HS-5 (cell line): ENCODE measurements around the gene SYTL5.

Experiments
- DNase-seq: peaks from one replicate; pipeline ENCODE4 v3.0.0-alpha.2; 2012; ENCODE audit warnings: low read depth

SYTL5 gene

GRCh38 chrX:38028300-38028699 lies 21.9 kb downstream of the SYTL5 start:
- no peak for DNase-seq

- no peak for DNase-seq
Measured at GRCh38 chrX:38036466-38036865, 30.1 kb downstream of the SYTL5 start.

- DNase-seq, result no peak
Measured at GRCh38 chrX:38038501-38038900, 32.1 kb downstream of the SYTL5 start.

GRCh38 chrX:38041237-38041636 lies 34.9 kb downstream of the SYTL5 start:
- DNase-seq, result no peak

- DNase-seq, result no peak
Measured at GRCh38 chrX:38044701-38045100, 38.3 kb downstream of the SYTL5 start.

GRCh38 chrX:38045538-38046096 lies 39.3 kb downstream of the SYTL5 start:
- DNase-seq, result no peak

- DNase-seq, result no peak
Measured at GRCh38 chrX:38048886-38049285, 42.5 kb downstream of the SYTL5 start.

GRCh38 chrX:38050806-38051205 lies 44.5 kb downstream of the SYTL5 start:
- DNase-seq, result no peak

- DNase-seq, result peak; percentile 72
Measured at GRCh38 chrX:38052096-38052495, 45.7 kb downstream of the SYTL5 start.

- no peak for DNase-seq
Measured at GRCh38 chrX:38055170-38055847, 49.0 kb downstream of the SYTL5 start.

- no peak for DNase-seq
Measured at GRCh38 chrX:38060331-38060878, 54.1 kb downstream of the SYTL5 start.

GRCh38 chrX:38061335-38061734 lies 55.0 kb downstream of the SYTL5 start:
- no peak for DNase-seq

- no peak for DNase-seq
Measured at GRCh38 chrX:38066934-38067333, 60.6 kb downstream of the SYTL5 start.

- no peak for DNase-seq
Measured at GRCh38 chrX:38069273-38069672, 62.9 kb downstream of the SYTL5 start.

GRCh38 chrX:38069991-38070390 lies 63.6 kb downstream of the SYTL5 start:
- no peak for DNase-seq

GRCh38 chrX:38079463-38079862 lies 73.1 kb downstream of the SYTL5 start:
- DNase-seq, result no peak

GRCh38 chrX:38080808-38081207 lies 74.5 kb downstream of the SYTL5 start:
- no peak for DNase-seq

GRCh38 chrX:38081909-38082308 lies 75.6 kb downstream of the SYTL5 start:
- DNase-seq, result no peak

GRCh38 chrX:38082309-38082708 lies 76.0 kb downstream of the SYTL5 start:
- no peak for DNase-seq

GRCh38 chrX:38085813-38086212 lies 79.5 kb downstream of the SYTL5 start:
- no peak for DNase-seq

GRCh38 chrX:38086451-38087215 lies 80.3 kb downstream of the SYTL5 start:
- no peak for DNase-seq

- DNase-seq, result no peak
Measured at GRCh38 chrX:38087594-38087993, 81.2 kb downstream of the SYTL5 start.
